HG02938 (cell line): ENCODE results near the gene FBXW7.
A peak's percentile ranks its signal among the peaks of the same experiment; 100 is the strongest.
"Not testable (repeated sequence)": the region's sequence is repeated elsewhere in the genome, so short reads cannot be mapped to it uniquely, and the experiment has no call there.

ENCODE experiments used
- ATAC-seq: cut with Tn5 transposase; IDR thresholded peaks from one replicate; pipeline ENCODE4 v1.9.1; 2021; ENCODE audit warnings: mild to moderate bottlenecking, moderate library complexity; ENCODE audit not compliant: unreplicated experiment

FBXW7 gene

GRCh38 chr4:152550687-152551086 lies 14.8 kb upstream of the FBXW7 start:
- peak; percentile 45 for ATAC-seq

DNA sequence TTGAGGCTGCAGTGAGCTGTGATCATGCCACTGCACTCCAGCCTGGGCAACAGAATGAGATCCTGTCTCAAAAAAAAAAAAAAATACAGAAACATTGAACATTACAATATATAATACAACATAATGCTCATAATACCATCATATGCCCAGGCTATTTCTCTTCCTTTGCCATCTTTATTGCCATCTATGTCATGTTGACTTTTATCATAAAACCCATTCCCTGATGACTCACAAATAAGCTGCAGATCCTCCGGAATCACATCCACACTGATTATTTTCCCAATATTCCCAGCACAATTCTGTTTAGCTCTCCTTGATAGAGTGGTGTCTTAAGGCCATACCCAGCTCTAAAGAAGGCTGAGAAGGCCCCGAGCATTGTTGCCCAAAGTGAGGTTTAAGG lies 9.2 kb upstream of the FBXW7 start:
- no peak for ATAC-seq

DNA sequence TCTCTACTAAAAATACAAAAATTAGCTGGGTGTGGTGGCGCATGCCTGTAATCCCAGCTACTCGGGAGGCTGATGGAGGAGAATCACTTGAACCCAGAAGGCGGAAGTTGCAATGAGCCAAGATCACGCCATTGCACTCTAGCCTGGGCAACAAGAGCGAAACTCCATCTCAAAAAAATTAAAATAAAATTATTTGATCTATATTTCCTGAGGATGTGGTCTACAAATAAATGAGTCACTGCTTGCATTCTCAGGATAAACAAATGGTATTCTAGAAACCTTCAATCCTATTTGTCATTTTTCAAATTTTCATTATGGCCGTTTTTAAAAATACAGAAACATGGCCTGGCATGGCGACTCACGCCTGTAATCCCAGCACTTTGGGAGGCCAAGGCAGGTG lies 8.6 kb upstream of the FBXW7 start:
- not testable (repeated sequence) for ATAC-seq

- ATAC-seq: no peak
Measured at GRCh38 chr4:152540941-152541340, 5.0 kb upstream of the FBXW7 start.

DNA sequence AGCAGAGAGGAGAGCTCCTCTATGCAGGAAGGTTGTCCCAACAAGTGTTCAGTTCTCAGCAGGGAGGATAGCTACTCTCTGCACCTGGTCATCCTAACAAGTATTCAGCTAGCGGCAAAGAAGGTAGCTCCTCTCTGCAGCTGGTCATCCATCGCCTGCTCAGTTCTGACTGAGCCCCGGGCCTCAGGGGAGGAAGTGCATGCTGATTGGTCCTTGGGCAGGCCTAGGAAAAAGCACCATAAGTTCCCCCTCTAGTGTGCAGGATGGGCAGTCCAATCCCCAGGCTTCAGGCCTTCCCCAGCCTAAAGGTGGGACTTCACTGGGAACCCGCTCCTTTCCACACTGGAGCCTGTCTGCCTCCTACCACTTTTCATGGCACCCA lies 4.4 kb upstream of the FBXW7 start:
- ATAC-seq: no peak

DNA sequence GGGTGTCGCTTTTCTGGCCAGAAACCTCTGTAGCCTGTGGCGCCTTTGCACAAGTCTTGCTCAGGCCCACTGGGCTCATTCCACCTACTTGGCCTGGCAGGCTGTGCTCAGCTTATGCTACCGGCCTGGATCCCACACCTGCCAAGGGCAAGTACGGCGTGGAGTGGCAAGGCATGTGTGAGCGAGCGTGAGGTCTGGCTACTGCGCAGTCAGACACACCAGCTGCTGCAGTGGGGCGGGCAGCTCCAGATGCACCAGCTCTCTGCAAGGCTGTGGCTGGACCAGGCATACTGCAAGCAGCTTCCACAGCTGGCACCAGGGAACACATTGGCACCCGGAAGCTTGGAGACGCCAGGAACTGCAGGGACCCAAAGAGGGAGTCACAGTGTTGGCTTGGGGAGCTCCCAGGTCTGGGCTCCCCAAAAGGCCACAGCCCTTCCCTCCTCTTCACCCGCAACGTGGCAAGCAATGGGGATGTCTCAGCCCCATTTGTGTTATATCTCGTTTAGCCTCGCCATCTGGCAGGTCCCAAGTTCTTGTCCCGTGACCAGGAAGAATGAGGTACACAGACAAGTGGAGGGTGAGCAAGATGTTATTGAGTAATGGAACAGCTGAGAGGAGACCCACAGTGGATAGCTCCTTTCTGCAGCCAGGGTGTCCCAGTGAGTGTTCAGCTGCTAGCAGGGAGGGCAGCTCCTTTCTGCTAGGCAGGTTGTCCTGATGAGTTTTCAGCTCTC lies 3.8 kb upstream of the FBXW7 start:
- ATAC-seq: no peak

GRCh38 chr4:152537881-152538280 lies 2.0 kb upstream of the FBXW7 start:
- ATAC-seq: no peak

GRCh38 chr4:152536545-152537182 lies 772 bp upstream of the FBXW7 start:
- peak; percentile 35 for ATAC-seq

DNA sequence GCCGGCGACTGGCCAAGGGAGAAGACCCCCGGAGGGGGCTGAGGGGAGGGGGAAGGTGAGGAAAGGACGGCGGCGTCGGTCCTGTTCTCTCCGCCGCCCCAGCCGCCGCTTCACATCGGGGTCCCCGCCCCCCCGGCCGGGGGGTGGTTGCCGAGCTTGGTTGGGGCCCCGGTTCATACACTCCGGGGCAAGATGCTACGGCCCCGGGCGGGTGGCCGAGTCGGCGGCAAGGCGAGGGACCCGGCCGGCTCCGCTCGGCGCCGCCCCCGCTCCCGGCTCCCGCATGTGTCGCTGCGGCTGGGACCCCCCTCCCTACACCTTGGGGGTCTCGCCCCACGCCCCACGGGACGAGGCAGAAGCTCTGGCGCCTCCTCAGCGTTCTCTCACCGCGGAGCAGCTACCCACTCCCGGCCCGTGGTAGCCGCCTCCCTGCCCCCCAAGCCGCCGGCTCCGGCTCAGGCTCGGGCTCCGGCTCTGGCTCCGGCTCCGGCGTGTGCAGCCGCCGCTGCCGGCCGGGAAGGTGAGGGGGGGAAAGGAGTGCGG lies 461 bp downstream of the FBXW7 start:
- peak; percentile 13 for ATAC-seq

- no peak for ATAC-seq
Measured at GRCh38 chr4:152534541-152535359, 1.1 kb downstream of the FBXW7 start.

DNA sequence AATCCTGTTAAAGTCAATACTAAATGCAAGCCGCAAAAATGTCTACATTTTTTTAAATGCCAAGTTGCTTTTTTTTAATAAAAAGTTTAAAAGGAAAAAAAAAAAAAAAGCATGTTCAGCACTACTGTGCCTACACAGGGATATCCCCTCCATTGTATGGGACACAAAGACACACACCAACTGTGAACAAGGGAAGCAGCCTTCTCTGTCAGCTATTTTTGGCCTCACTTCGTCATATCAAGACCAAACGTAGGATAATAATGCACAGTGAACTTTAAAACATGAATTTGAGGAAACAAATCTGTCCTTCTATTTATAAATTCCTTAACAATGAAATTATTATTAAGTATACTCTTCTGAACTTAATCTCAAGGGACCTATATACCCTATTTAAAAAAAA lies 4.4 kb downstream of the FBXW7 start:
- no peak for ATAC-seq

- no peak for ATAC-seq
Measured at GRCh38 chr4:152530600-152530999, 5.3 kb downstream of the FBXW7 start.

DNA sequence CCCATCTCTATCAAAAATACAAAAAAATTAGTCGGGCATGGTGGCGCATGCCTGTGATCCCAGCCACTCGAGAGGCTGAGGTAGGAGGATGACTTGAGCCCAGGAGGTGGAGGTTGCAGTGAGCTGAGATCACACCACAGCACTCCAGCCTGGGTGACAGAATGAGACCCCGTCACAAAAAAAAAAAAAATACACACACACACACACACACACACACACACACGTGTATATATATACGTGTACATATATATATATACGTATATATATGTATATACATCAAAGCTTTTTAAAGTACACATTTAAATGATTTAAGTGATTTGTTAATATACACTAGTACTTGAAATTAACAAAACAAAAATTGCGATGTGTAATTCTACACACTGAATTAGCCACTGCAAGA lies 6.0 kb downstream of the FBXW7 start:
- ATAC-seq: no peak

DNA sequence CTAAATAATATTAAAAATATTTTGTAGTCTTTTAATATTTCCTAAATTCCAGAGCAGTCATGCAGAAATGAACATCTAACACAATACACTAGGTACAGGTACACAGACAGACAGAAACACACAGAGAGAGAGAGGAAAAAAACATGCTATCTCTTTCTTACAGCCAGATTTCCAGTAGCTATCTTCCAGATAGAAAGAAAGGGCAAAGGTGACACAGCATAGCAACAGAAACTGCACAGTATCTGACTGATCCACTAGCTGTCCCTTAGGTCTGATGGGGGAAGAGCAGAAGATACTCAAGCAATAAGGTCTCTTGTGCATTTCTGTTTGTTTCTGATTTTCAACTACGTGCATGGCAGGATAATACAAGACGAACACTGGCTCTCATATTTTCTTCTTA lies 7.8 kb downstream of the FBXW7 start:
- no peak for ATAC-seq

DNA sequence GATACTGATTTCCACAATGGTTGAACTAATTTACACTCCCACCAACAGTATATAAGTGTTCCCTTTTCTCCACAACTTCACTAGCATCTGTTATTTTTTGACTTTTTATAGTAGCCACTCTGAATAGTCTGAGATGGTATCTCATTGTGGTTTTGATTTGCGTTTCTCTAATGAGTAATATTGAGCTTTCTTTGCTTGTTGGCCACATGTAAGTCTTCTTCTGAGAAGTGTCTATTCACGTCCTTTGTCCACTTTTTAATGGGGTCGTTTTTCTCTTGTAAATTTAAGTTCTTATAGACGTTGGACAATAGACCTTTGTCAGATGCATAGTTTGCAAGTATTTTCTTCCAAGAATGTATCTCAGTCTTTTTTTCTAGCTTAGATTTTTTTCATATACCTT lies 10.0 kb downstream of the FBXW7 start:
- no peak for ATAC-seq

- no peak for ATAC-seq
Measured at GRCh38 chr4:152524427-152524826, 11.5 kb downstream of the FBXW7 start.

DNA sequence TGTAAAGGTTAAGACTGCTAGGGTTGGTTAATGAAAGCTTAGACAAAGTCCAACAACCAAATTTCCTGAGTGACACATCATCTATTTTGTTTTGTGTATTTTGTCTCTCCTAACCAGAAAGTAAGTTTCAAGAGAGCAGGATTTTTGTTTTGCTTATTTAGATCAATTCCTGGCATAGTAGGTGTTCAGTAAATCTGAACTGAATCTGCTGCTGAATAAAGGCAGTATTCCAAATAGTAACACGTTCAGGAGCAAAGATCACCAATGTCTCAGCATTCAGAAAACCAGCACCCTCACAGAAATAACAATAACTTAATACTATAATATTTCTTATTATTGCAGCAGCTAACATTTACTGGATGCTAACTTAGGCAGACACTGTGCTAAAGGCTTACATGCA lies 12.2 kb downstream of the FBXW7 start:
- ATAC-seq: no peak

GRCh38 chr4:152522754-152523153 lies 13.1 kb downstream of the FBXW7 start:
- ATAC-seq: no peak

DNA sequence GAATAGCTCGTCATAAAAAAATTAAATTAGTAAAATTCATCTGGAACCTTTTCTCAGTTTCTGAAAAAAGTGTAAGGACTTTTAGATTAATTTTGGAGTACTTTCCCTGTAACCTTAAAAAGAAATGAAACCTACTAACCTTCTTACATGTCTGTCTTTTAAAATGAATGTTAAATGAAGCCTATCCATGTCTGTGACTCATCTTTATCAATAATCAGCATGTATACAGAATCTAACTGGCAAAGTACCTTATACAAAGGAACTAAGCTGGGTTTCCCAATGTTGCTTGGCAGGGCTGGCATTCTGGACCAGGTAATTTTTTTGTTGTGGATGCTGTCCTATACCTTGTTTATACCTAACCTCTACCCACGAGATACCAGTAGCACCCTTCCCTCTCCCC lies 13.6 kb downstream of the FBXW7 start:
- ATAC-seq: no peak

GRCh38 chr4:152516156-152516555 lies 19.7 kb downstream of the FBXW7 start:
- ATAC-seq: no peak

- ATAC-seq: no peak
Measured at GRCh38 chr4:152515678-152516077, 20.2 kb downstream of the FBXW7 start.

- no peak for ATAC-seq
Measured at GRCh38 chr4:152514356-152514755, 21.5 kb downstream of the FBXW7 start.
